Measurements from ENCODE around the gene GNG12. TPM values are rescaled to one million over a fixed set of nuclear protein-coding genes. Genes with fewer than 3 reads are reported as not detected.

GNG12 gene
- total and polyA plus RNA-seq, 2 donors from 2014 or later = 46.1 to 89.3 TPM

- intact Hi-C loops (cut with DNase I) = no loop called here
- no peak for TF ChIP-seq CTCF (IDR thresholded peaks at IDR 0.05; ENCODE audit: borderline replicate concordance, extremely low read depth, insufficient read depth)
- H3K9me3 ChIP-seq (ENCODE audit: control insufficient read depth in 2 of 3, insufficient read depth in 1 of 3, low read length in 3 of 3) = no peaks in the 10 kb centered on the region
- H3K36me3 ChIP-seq (ENCODE audit: control insufficient read depth in 2 of 3, insufficient read depth in 3 of 3, low read length in 3 of 3) = no peaks in the 10 kb centered on the region
- H3K27ac ChIP-seq (ENCODE audit: low read depth in 2 of 2, low read length in 2 of 2) = no peak overlapping the region
- no peaks in the 10 kb centered on the region for H3K27me3 ChIP-seq (ENCODE audit: control insufficient read depth, insufficient read depth, low read length)
- H3K4me1 ChIP-seq (ENCODE audit: control insufficient read depth in 2 of 3, insufficient read depth in 2 of 3, low read depth in 1 of 3, low read length in 3 of 3) = no peaks in the 10 kb centered on the region
- DNase-seq (peak in 2 of 5 donors; percentile 42 to 54), FAIRE-seq (no peak)
- H3K4me3 ChIP-seq (ENCODE audit: low read length in 3 of 3) = no peak overlapping the region
- no peak overlapping the region for H3K9ac ChIP-seq (ENCODE audit: low read length in 3 of 3)
Observed at GRCh38 chr1:67860776-67861175, 27.5 kb upstream of the GNG12 start.

- H3K4me1 ChIP-seq (ENCODE audit: control insufficient read depth in 2 of 3, insufficient read depth in 2 of 3, low read depth in 1 of 3, low read length in 3 of 3) = no peaks in the 10 kb centered on the region
- H3K27ac ChIP-seq (ENCODE audit: low read depth in 2 of 2, low read length in 2 of 2) = no peak overlapping the region
- no peak overlapping the region for H3K4me3 ChIP-seq (ENCODE audit: low read length in 3 of 3)
- H3K36me3 ChIP-seq (ENCODE audit: control insufficient read depth in 2 of 3, insufficient read depth in 3 of 3, low read length in 3 of 3) = no peaks in the 10 kb centered on the region
- no peak for FAIRE-seq
- TF ChIP-seq CTCF (IDR thresholded peaks at IDR 0.05; ENCODE audit: borderline replicate concordance, extremely low read depth, insufficient read depth) = no peak
- intact Hi-C loops (cut with DNase I) = loop anchor here (10.0 kb wide), 1 partner anchor 248 kb away; no protein-coding TSS in a partner anchor
- H3K9me3 ChIP-seq (ENCODE audit: control insufficient read depth in 2 of 3, insufficient read depth in 1 of 3, low read length in 3 of 3) = no peaks in the 10 kb centered on the region
- H3K9ac ChIP-seq (ENCODE audit: low read length in 3 of 3) = no peak overlapping the region
- H3K27me3 ChIP-seq (ENCODE audit: control insufficient read depth, insufficient read depth, low read length) = no peaks in the 10 kb centered on the region
- DNase-seq = no peak
Observed at GRCh38 chr1:67856921-67857320, 23.7 kb upstream of the GNG12 start.

- H3K4me1 ChIP-seq (ENCODE audit: control insufficient read depth in 2 of 3, insufficient read depth in 2 of 3, low read depth in 1 of 3, low read length in 3 of 3) = no peaks in the 10 kb centered on the region
- no peak for TF ChIP-seq CTCF (IDR thresholded peaks at IDR 0.05; ENCODE audit: borderline replicate concordance, extremely low read depth, insufficient read depth)
- no peak overlapping the region for H3K9ac ChIP-seq (ENCODE audit: low read length in 3 of 3)
- no peak overlapping the region for H3K27ac ChIP-seq (ENCODE audit: low read depth in 2 of 2, low read length in 2 of 2)
- no peaks in the 10 kb centered on the region for H3K36me3 ChIP-seq (ENCODE audit: control insufficient read depth in 2 of 3, insufficient read depth in 3 of 3, low read length in 3 of 3)
- DNase-seq (peak in 1 of 5 donors; percentile 54), FAIRE-seq (no peak)
- H3K27me3 ChIP-seq (ENCODE audit: control insufficient read depth, insufficient read depth, low read length) = no peaks in the 10 kb centered on the region
- intact Hi-C loops (cut with DNase I) = loop anchor here (10.0 kb wide), 1 partner anchor 249 kb away; no protein-coding TSS in a partner anchor
- H3K9me3 ChIP-seq (ENCODE audit: control insufficient read depth in 2 of 3, insufficient read depth in 1 of 3, low read length in 3 of 3) = no peaks in the 10 kb centered on the region
- no peak overlapping the region for H3K4me3 ChIP-seq (ENCODE audit: low read length in 3 of 3)
Observed at GRCh38 chr1:67855961-67856360, 22.7 kb upstream of the GNG12 start.

GRCh38 chr1:67855444-67855843, 22.2 kb upstream of the GNG12 start:
- Histone ChIP-seq H3K9ac (ENCODE audit: low read length in 3 of 3) (no peak overlapping the region), H3K4me1 (ENCODE audit: control insufficient read depth in 2 of 3, insufficient read depth in 2 of 3, low read depth in 1 of 3, low read length in 3 of 3) (peaks cover 0 to 4% (median 0%) of the 10 kb centered on the region in 3 donors), H3K27me3 (ENCODE audit: control insufficient read depth, insufficient read depth, low read length) (no peaks in the 10 kb centered on the region), H3K36me3 (ENCODE audit: control insufficient read depth in 2 of 3, insufficient read depth in 3 of 3, low read length in 3 of 3) (no peaks in the 10 kb centered on the region), H3K27ac (ENCODE audit: low read depth in 2 of 2, low read length in 2 of 2) (no peak overlapping the region), H3K4me3 (ENCODE audit: low read length in 3 of 3) (no peak overlapping the region), H3K9me3 (ENCODE audit: control insufficient read depth in 2 of 3, insufficient read depth in 1 of 3, low read length in 3 of 3) (no peaks in the 10 kb centered on the region)
- no peak for DNase-seq
- no peak for FAIRE-seq
- intact Hi-C loops (cut with DNase I) = loop anchor here (10.0 kb wide), 1 partner anchor 249 kb away; no protein-coding TSS in a partner anchor
- TF ChIP-seq CTCF (IDR thresholded peaks at IDR 0.05; ENCODE audit: borderline replicate concordance, extremely low read depth, insufficient read depth) = no peak
